ENCODE measurements around the gene ACTRT3.

- no peak for TF ChIP-seq EZH2 (IDR thresholded peaks at IDR 0.05)
- TF ChIP-seq, protein P1, sequence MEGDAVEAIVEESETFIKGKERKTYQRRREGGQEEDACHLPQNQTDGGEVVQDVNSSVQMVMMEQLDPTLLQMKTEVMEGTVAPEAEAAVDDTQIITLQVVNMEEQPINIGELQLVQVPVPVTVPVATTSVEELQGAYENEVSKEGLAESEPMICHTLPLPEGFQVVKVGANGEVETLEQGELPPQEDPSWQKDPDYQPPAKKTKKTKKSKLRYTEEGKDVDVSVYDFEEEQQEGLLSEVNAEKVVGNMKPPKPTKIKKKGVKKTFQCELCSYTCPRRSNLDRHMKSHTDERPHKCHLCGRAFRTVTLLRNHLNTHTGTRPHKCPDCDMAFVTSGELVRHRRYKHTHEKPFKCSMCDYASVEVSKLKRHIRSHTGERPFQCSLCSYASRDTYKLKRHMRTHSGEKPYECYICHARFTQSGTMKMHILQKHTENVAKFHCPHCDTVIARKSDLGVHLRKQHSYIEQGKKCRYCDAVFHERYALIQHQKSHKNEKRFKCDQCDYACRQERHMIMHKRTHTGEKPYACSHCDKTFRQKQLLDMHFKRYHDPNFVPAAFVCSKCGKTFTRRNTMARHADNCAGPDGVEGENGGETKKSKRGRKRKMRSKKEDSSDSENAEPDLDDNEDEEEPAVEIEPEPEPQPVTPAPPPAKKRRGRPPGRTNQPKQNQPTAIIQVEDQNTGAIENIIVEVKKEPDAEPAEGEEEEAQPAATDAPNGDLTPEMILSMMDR (IDR thresholded peaks at IDR 0.05), result no peak
Measured at GRCh38 chr3:169759256-169759655, 10.1 kb downstream of the ACTRT3 start.
